DMS 273 (cell line): ENCODE results near the gene DEDD.
A peak's percentile ranks its signal among the peaks of the same experiment; 100 is the strongest.

ENCODE experiments used
- DNase-seq: peaks from one replicate; lab custom pipeline; 2025; ENCODE audit not compliant: unreplicated experiment; lab: John Stamatoyannopoulos, UW

The DEDD gene

DNA sequence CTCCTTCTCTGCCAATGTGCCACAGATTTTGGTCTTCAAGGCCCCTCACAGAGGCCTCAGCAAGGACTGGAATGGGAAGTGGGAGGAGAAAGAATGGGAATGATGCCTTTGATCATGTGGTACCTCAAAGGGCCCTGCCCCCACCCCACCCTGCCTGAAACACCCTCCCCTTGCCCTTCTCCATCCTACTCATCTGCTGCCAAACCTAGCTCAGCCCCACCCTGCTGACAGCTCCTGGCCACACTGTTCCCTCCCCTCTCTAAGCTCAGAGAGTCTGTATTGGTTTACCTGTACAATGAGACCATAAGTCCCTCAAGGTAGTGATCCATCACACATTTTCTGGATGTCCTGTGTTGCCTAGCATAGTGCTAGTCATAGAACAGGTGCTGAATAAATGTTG, 56.1 kb downstream of the DEDD start:
- DNase-seq, result no peak

GRCh38 chr1:161074676-161075368, 57.6 kb downstream of the DEDD start:
- peak; percentile 68 for DNase-seq

GRCh38 chr1:161073474-161074121, 58.9 kb downstream of the DEDD start:
- no peak for DNase-seq

DNA sequence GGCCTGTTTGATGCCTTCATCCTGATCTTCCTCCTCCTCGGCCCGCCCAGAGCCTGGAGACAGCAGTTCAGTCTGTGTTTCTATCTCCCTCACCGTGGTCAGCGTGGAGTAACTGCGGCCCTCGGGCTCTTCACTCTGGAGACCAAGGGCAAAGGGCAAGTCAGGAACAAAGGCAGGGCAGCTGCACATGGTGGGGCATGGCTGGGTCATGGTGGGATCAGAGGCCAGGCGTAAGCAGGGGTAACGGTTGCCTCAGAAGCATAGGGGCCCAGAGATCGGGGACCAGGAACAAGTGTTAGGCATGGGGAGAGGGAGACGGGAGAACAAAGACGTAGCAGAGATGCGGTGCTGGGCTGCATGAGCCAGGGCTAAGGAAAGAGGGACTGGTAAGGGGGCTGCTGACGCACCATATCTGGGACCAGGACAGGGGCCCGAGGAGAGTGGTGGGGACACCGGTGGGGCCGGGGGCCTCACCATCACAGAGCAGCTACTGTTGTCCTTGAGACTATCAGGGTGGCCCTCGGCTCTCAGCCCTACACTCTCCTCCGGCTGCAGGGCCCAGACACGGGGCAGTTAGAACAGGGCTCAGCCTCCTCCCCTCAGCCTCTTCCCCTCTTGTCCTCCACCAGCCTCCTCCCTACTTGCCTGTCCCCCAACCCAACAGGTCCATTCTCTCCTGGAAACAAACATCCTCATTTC, 59.6 kb downstream of the DEDD start:
- DNase-seq, result no peak

DNA sequence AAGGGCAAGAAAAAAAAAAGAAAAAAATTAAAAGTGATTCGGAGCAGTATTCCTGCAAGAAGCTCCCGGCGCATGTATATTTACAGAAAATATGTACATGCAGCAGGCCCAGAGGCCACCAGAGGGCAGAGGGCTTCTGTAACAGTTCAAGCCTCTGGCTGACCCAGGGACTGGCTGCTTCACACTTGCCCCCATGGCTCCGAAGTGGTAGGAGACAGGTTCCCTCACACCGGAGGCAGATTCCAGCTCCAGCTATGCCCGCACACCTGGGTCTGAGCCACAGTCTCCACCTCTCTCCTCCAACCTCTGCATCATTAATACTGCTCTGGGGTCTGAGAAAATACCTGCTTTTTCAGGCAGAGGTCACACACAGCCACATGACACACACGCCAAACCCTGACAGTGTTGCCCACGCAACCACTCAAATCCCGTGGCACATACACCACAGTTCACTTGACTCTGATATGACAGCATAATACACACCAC, 60.5 kb downstream of the DEDD start:
- peak; percentile 69 for DNase-seq
